KBM-7 (cell line): ENCODE results near the gene UROS.

ENCODE experiments used
- DNase-seq: peaks from one replicate; pipeline ENCODE4 v3.0.0-alpha.2; 2015
- in situ Hi-C: fragments of 300-500 bp; cut with MboI; formaldehyde crosslinking; loops from 2 replicates; pipeline ENCODE4 v1.14.3; 2020; ENCODE audit warnings: low sequenced_read_pairs, low pct_unique_long_range_greater_than_20kb, mixed read lengths

UROS gene

DNA sequence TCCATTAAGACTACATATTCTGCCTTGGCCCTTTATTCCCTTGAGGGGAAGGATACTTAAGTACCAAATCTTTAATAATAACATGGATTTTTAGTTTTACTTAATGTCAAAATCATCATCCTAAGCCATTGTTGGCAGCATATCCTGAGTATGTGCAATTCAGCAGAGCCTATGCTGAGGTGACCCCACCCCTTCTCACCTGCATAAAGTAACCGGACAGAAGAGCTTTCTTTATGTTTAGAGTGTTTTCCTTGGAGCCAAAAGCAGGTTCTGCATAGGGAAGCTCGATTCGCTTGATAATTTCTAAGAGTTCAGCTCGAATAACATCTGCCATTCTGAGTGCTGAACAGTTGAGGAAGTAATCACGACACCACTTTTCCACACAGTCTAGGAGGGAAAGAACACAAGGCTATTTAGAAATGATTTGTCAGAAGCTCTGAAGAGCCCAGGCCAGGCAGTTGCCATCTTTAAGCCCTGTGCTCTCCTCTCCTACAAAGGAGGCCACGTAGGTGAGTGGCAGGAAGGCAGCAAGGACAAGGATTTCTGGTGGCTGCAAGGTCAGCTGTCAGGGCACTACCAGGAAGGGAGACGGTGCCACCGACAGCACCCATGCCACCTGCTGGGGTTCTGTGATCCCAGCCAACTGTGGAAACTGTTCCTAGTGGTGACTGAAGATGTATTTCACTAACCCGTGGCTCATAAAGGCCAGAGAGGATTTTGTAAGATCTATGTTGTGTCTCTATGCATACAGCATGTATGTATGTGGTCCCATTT, 15.9 kb upstream of the UROS start:
- in situ Hi-C loops, result no loop called here
- DNase-seq, result no peak

- in situ Hi-C loops, result no loop called here
- no peak for DNase-seq
These were observed 13.7 kb upstream of the UROS start for GRCh38 chr10:125836746-125837145.

DNA sequence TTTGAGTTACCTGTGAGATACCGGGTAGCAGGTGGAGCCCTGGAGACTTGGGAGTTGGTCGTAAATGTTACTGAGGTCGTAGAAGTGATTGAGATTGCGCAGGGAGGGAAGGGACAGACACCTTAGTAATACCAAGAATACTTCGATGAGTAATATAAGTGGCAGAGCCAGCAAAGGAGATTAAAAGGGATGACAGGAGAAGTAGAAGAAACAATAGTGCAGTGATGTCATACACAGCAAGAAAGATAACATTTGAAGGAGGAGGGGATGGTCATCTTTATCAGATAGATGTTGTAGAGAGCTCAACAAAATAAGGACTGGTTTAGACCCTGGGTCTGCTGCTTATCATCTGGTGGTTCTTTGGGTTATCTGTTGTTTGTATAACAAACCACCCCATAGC, 5.3 kb upstream of the UROS start:
- in situ Hi-C loops, result no loop called here
- DNase-seq, result no peak

DNA sequence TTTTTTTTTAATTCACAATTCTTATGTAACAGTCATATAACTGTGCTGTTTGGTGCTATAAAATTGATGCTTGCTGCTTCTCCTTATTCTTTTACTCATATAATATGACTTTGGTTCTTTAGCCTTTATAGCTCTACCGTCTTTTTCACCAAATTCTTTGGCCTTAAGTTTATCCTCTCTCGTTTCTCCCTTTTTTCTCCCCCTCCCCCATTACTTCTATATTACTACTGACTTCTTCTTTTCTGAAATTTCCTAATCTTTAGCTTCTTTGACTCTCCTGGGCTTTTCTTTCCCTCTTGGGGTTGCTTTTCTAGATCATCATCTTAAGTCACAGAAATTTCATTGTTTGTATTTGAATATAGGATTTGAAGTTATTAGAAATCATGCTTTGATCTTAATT, 4.1 kb upstream of the UROS start:
- in situ Hi-C loops, result no loop called here
- no peak for DNase-seq

DNA sequence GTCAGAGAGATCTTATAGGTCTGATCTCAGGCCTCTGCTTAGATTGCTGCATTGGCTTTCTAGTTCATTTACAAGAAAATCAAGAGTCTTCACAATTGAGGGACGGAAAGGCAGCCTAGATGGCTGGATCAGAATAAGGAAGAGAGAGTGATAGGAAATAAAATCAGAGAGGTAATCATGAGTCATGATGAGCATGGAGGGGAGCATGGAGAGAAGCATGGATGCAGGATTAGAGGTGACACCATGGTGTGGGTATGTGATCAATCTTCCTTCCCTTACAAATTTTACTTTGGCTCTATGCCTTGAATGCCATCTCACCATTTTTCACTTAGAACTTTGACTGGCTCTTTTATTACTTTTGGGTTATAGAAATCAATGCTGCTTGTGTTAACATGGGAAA, 1.7 kb upstream of the UROS start:
- DNase-seq, result no peak
- in situ Hi-C loops, result no loop called here

DNA sequence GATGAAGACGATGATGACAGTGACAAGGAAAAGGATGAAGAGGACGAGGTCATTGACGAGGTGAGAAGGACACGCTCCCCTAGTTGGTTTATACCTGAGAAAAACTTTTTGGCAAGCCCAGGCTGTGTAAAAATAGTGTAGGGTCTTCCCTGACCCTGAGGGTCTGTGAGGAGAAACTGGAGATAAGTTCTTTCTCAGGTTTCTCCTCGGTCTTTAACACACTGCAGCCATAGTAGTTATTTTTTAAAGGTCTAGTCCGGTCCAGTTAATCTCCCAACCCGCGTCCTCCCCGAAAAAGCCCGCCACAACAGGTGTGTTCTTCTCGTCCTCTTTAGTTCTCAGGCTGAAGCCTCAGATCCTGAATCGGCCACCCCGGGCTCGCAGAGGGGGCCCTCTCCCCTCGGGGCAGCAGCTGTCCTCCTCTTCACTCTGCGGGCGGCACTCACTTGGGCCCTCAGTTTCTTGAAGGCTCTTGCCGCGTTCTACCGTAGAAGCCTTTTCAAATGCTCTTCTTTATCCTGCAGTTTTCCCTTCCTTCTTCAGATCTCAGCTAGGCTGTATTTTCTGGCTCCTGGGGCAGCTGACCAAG, 699 bp upstream of the UROS start:
- no peak for DNase-seq

GRCh38 chr10:125820701-125821100, 2.4 kb downstream of the UROS start:
- in situ Hi-C loops, result no loop called here
- no peak for DNase-seq

More for the DNA sequence above, 699 bp upstream of the UROS start:
- in situ Hi-C loops, result no loop called here

- in situ Hi-C loops, result no loop called here
- no peak for DNase-seq
These were observed 5.6 kb downstream of the UROS start for GRCh38 chr10:125817337-125817946.

GRCh38 chr10:125816548-125816947, 6.5 kb downstream of the UROS start:
- no peak for DNase-seq

DNA sequence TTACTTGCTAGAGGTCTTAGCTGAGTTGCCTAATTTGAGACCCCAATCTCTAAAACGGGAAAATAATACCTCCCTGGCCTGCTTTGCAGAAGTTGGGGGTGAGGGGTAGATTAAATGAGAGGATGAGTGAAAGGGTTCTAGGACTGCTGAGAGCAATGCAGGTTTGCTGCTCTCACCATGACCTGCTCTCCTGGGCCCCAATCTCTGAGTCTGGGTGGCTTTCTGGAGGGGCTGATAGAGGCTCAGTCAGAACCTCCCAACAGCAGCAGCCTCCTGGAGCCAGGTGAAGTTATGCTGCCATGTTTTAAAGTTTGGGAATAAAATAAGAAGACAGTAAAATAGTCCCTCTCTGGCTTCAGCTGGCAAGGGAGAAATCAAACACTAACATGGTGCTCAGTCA, 7.3 kb downstream of the UROS start:
- in situ Hi-C loops, result no loop called here
- no peak for DNase-seq

More at GRCh38 chr10:125816548-125816947, 6.5 kb downstream of the UROS start:
- in situ Hi-C loops, result no loop called here

- in situ Hi-C loops, result no loop called here
- no peak for DNase-seq
These were observed 10.8 kb downstream of the UROS start for GRCh38 chr10:125812128-125812750.

GRCh38 chr10:125811251-125811650, 11.8 kb downstream of the UROS start:
- DNase-seq, result no peak
- in situ Hi-C loops, result no loop called here

GRCh38 chr10:125808047-125808446, 15.0 kb downstream of the UROS start:
- DNase-seq, result no peak
- in situ Hi-C loops, result no loop called here

- DNase-seq, result no peak
- in situ Hi-C loops, result no loop called here
These were observed 20.3 kb downstream of the UROS start for GRCh38 chr10:125802739-125803138.

DNA sequence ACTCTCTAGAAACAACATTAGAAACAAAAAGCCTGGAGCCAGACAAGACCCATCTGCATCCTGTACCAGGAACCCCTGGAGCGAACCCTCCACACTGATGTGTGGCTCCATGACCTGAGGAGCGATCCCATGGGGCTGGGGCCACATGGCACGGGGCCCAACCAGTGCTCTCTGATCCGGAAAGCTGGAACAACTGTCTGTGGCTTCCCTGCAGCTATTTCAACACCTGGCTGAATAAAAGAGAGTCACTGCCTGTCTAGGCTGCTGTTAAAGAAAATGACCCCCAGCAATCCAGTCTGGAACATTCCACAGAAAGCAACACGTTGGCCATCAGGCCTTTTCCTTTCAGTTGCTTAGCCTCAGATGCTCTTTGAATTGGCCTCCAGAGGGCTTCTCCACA, 20.9 kb downstream of the UROS start:
- no peak for DNase-seq
- in situ Hi-C loops, result no loop called here

GRCh38 chr10:125801574-125801973, 21.5 kb downstream of the UROS start:
- DNase-seq, result no peak
- in situ Hi-C loops, result no loop called here

DNA sequence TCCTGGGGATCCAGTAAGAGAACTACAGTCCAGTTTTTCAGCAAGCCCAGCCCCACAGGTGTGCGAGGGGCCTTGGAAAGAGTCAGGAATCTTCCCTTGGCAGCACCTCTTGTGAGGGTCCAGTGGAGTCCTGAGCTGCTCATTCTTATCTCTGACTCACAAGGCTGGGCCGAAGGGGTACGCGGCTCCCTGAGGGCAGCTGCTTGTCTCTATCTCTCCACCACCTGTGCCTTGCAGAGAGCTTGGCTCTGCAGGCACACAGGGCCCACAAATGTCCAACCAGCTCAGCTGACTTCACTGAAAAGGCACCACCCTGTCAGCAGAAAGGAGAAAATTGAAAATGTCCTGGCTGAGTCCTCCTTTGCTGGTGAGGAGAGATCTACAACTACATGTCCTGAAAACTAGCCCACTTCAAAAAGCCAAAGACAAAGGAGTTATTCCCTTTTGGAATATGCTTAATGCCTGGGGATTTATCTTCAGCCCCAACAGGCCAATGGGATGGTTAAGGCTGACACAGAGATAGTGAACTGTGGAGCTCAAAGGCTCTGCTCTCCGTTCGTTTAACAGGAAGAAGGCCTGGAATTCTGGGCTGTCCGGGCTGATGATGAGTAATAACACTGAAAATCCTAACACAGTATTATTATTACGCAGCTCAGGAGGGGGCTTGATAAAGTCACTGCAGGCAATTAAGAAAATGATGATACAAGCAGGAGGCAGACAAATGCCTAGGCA, 23.4 kb downstream of the UROS start:
- in situ Hi-C loops, result no loop called here
- DNase-seq, result no peak

DNA sequence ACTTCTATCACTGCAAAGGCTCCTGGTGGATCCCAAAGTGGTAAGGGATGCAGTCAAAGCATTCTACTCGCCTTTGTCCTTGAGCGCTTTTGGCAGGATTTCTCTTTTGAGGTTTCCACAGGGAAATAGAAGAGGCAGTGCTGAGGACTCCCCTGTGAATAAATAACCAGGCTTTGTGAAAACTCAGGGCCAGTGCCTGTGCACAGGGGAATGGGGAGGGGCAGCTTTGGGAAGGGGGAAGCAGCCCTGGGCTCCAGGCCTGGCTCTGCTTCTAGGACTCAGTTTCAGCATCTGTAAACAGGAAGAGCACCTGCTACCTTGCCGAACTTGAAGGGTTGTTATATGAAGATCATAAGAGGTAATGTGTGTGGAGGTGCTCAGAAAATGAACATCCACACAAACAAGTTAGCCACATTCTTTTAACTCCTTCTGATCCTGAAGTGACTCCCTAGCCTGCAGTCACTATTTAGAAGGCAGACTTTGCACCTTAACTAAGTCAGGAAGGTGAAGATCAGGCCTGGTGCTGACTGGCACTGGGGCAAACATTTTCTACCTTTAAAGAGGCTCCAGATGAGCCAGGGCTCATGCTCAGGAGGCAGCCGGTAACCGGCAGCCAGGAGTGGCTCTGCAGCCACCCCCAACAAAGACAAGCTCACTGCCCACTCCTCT, 24.9 kb downstream of the UROS start:
- no peak for DNase-seq
- in situ Hi-C loops, result no loop called here

GRCh38 chr10:125797424-125797823, 25.6 kb downstream of the UROS start:
- DNase-seq, result no peak
- in situ Hi-C loops, result no loop called here
